IMR-90 (cell line): ENCODE measurements around the gene MLST8.
A peak's percentile ranks its signal among the peaks of the same experiment; 100 is the strongest.

ENCODE experiments used
- FOS ChIP-seq: fragments of 150-350 bp; IDR thresholded peaks from 2 replicates; pipeline ENCODE4 v1.6.1; 2016; ENCODE audit warnings: low read depth, low read length
- MXI1 ChIP-seq: IDR thresholded peaks from 2 replicates; pipeline ENCODE4 v1.6.1; 2012; ENCODE audit warnings: low read depth, mild to moderate bottlenecking, low read length, moderate library complexity, borderline replicate concordance
- POLR2A ChIP-seq: IDR thresholded peaks from 2 replicates; pipeline ENCODE4 v1.6.1; 2012; ENCODE audit warnings: mild to moderate bottlenecking, low read depth, low read length
- RAD21 ChIP-seq: IDR thresholded peaks from 2 replicates; pipeline ENCODE4 v1.6.1; 2012; ENCODE audit warnings: low read length, improper control_type of control experiment
- TF ChIP-seq, protein P1 (sequence below): conservative IDR thresholded peaks from 2 replicates; pipeline ENCODE4 v1.5.1; 2012; ENCODE audit warnings: mild to moderate bottlenecking, low read depth, low read length, improper control_type of control experiment
- TF ChIP-seq, protein P2 (sequence below): fragments of 150-350 bp; IDR thresholded peaks from 2 replicates; pipeline ENCODE4 v1.6.1; 2017; ENCODE audit warnings: mild to moderate bottlenecking, antibody characterized with exemption, low read length, low read depth

DNA sequence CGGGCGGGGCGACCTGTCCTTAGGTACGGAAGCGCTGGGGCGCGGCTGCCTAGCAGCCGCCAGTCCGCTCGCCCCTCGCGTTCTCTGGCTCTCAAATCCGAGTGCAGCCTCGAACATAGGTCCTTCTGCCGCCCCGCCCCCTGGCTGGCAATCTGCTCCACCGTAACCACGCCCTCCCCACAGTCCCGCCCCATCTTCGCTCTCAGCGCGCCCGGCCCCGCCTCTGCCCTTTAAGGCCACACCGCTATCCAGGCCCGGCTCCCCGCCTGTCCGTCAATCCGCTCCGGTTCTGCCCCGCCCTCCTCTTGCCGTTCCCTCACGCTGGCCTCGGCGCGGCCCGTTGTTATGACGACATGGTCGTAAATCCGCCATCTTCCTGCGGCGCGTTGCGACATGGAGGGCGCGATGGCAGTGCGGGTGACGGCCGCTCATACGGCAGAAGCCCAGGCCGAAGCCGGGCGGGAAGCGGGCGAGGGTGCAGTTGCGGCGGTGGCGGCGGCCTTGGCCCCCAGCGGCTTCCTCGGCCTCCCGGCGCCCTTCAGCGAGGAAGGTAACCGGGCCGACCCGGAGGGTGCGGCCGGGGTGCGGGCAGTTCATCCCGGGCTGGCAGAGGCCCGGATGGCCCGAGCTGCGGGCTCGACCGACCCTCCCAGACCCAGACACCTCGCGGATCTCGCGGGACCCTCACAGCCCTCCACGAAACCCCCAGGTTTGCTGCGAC is 18.1 kb downstream of the MLST8 start, which contains the start of gene E4F1:
- no peak for TF ChIP-seq FOS
- peak; percentile 91 for TF ChIP-seq POLR2A
- TF ChIP-seq, protein P1, sequence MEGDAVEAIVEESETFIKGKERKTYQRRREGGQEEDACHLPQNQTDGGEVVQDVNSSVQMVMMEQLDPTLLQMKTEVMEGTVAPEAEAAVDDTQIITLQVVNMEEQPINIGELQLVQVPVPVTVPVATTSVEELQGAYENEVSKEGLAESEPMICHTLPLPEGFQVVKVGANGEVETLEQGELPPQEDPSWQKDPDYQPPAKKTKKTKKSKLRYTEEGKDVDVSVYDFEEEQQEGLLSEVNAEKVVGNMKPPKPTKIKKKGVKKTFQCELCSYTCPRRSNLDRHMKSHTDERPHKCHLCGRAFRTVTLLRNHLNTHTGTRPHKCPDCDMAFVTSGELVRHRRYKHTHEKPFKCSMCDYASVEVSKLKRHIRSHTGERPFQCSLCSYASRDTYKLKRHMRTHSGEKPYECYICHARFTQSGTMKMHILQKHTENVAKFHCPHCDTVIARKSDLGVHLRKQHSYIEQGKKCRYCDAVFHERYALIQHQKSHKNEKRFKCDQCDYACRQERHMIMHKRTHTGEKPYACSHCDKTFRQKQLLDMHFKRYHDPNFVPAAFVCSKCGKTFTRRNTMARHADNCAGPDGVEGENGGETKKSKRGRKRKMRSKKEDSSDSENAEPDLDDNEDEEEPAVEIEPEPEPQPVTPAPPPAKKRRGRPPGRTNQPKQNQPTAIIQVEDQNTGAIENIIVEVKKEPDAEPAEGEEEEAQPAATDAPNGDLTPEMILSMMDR = no peak
- no peak for TF ChIP-seq RAD21
- TF ChIP-seq, protein P2, sequence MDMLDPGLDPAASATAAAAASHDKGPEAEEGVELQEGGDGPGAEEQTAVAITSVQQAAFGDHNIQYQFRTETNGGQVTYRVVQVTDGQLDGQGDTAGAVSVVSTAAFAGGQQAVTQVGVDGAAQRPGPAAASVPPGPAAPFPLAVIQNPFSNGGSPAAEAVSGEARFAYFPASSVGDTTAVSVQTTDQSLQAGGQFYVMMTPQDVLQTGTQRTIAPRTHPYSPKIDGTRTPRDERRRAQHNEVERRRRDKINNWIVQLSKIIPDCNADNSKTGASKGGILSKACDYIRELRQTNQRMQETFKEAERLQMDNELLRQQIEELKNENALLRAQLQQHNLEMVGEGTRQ = peak; percentile 19; the same call in 1 of the 2 replicates
- TF ChIP-seq MXI1 = peak; percentile 93
